Hepatocyte (in vitro differentiated cells): ENCODE data around the gene LRP1B.

Experiments used
- CTCF ChIP-seq: fragments of 200-600 bp; sonication (generic); IDR thresholded peaks from 2 replicates; pipeline ENCODE4 v1.5.1; 2016; ENCODE audit warnings: antibody characterized with exemption, mild to moderate bottlenecking; ENCODE audit not compliant: poor library complexity
- EZH2 ChIP-seq: fragments of 200-600 bp; sonication (generic); IDR thresholded peaks from 2 replicates; pipeline ENCODE4 v1.6.1; 2016; ENCODE audit warnings: antibody characterized with exemption, mild to moderate bottlenecking, borderline replicate concordance
- EZH2phosphoT487 ChIP-seq: fragments of 200-600 bp; sonication (generic); IDR thresholded peaks from one replicate; pipeline ENCODE4 v1.6.1; 2018; ENCODE audit warnings: antibody characterized with exemption, mild to moderate bottlenecking, low read depth, moderate library complexity; ENCODE audit not compliant: unreplicated experiment, severe bottlenecking

GRCh38 chr2:140542627-140543026, 1588.2 kb downstream of the LRP1B start:
- TF ChIP-seq CTCF (no peak), EZH2 (no peak), EZH2phosphoT487 (no peak)
